Panc1 (cell line): ENCODE measurements around the gene ALPL. TPM values are rescaled to one million over a fixed set of nuclear protein-coding genes. Genes with fewer than 3 reads are reported as not detected.

ENCODE experiments used
- ATAC-seq: fragments of 200-7000 bp; cut with Tn5 transposase; 2 replicates; pipeline ENCODE4 v1.9.1; 2020; ENCODE audit warnings: mild to moderate bottlenecking, moderate library complexity
- BruUV-seq: library from RNA; stranded (reverse); fragments of 400-500 nt; replicated peaks from 2 replicates; lab custom pipeline; 2021; lab: Mats Ljungman, UMichigan
- CTCF ChIA-PET: fragments of 300-600 bp; sonication (Branson Sonifier 250); formaldehyde crosslinking; loops from one replicate; lab custom pipeline; 2022; ENCODE audit warnings: antibody characterized with exemption; lab: Charles Lee
- POLR2A ChIA-PET: fragments of 300-600 bp; sonication (Branson Sonifier 250); formaldehyde crosslinking; loops from one replicate; lab custom pipeline; 2022; ENCODE audit warnings: antibody characterized with exemption; lab: Charles Lee
- DNase-seq: peaks from one replicate; pipeline ENCODE4 v3.0.0-alpha.2; 2010; ENCODE audit warnings: low read depth, low spot score
- H3K27ac ChIP-seq: 2 replicates; pipeline ENCODE4 v1.5.1; 2011; ENCODE audit warnings: mild to moderate bottlenecking, low read length, inconsistent platforms
- H3K27me3 ChIP-seq: fragments of 200-500 bp; sonication (Bioruptor generic); 2 replicates; pipeline ENCODE4 v1.6.0; 2014; ENCODE audit warnings: low read length, inconsistent platforms; ENCODE audit not compliant: control insufficient read depth, insufficient read depth
- H3K36me3 ChIP-seq: fragments of 200-500 bp; sonication (Bioruptor generic); 2 replicates; pipeline ENCODE4 v1.5.1; 2014; ENCODE audit warnings: inconsistent platforms, mild to moderate bottlenecking, low read length, moderate library complexity; ENCODE audit not compliant: control insufficient read depth, insufficient read depth
- H3K4me1 ChIP-seq: 2 replicates; pipeline ENCODE4 v1.5.1; 2011; ENCODE audit warnings: inconsistent platforms, mild to moderate bottlenecking, low read length, moderate library complexity; ENCODE audit not compliant: control insufficient read depth, insufficient read depth
- H3K4me3 ChIP-seq, 2 experiments: 2 replicates each; pipeline ENCODE4 v1.5.1; 2011 to 2012; ENCODE audit warnings: low read depth in 2 of 2, low read length in 2 of 2, mild to moderate bottlenecking in 2 of 2, inconsistent platforms in 1 of 2, moderate library complexity in 1 of 2
- H3K9me3 ChIP-seq: fragments of 200-500 bp; sonication (Bioruptor generic); 2 replicates; pipeline ENCODE4 v1.5.1; 2014; ENCODE audit warnings: low read depth, mild to moderate bottlenecking, inconsistent platforms, low read length, moderate library complexity; ENCODE audit not compliant: control insufficient read depth, insufficient read depth
- POLR2AphosphoS5 ChIP-seq: IDR thresholded peaks from 2 replicates; pipeline ENCODE4 v1.6.1; 2012; ENCODE audit warnings: mild to moderate bottlenecking, low read depth, low read length, moderate library complexity
- REST ChIP-seq, 2 experiments: IDR thresholded peaks; 2 replicates each; pipeline ENCODE4 v1.6.1; 2011 to 2012; ENCODE audit warnings: low read depth in 2 of 2, control low read depth in 1 of 2, low read length in 1 of 2, mild to moderate bottlenecking in 1 of 2, moderate library complexity in 1 of 2; ENCODE audit not compliant: insufficient read depth in 1 of 2
- SIN3A ChIP-seq: IDR thresholded peaks from 2 replicates; pipeline ENCODE4 v1.6.1; 2012; ENCODE audit warnings: low read depth, mild to moderate bottlenecking, low read length, moderate library complexity, borderline replicate concordance; ENCODE audit not compliant: insufficient read depth
- TCF7L2 ChIP-seq: IDR thresholded peaks from 2 replicates; pipeline ENCODE4 v1.6.1; 2011; ENCODE audit warnings: mild to moderate bottlenecking, low read depth, low read length, inconsistent platforms
- in situ Hi-C: cut with HindIII; loops from 2 replicates; pipeline ENCODE4 v1.10.0; 2016; ENCODE audit warnings: low sequenced_read_pairs, low pct_unique_long_range_greater_than_20kb
- intact Hi-C: fragments of 100-400 bp; cut with micrococcal nuclease; formaldehyde crosslinking; loops from one replicate; pipeline ENCODE4 v1.10.0; 2022; ENCODE audit not compliant: unreplicated experiment
- total RNA-seq: library from RNA; stranded (reverse); gene quantifications from one replicate; pipeline ENCODE4 v1.2.1, GENCODE V29; 2021; ENCODE audit not compliant: unreplicated experiment
- TF ChIP-seq, protein P1 (sequence below): fragments of 450-650 bp; IDR thresholded peaks from 2 replicates; pipeline ENCODE4 v1.5.1; 2017; ENCODE audit warnings: mild to moderate bottlenecking

ALPL gene
- total RNA-seq, 1 experiment from 2014 or later: 0.82 TPM

DNA sequence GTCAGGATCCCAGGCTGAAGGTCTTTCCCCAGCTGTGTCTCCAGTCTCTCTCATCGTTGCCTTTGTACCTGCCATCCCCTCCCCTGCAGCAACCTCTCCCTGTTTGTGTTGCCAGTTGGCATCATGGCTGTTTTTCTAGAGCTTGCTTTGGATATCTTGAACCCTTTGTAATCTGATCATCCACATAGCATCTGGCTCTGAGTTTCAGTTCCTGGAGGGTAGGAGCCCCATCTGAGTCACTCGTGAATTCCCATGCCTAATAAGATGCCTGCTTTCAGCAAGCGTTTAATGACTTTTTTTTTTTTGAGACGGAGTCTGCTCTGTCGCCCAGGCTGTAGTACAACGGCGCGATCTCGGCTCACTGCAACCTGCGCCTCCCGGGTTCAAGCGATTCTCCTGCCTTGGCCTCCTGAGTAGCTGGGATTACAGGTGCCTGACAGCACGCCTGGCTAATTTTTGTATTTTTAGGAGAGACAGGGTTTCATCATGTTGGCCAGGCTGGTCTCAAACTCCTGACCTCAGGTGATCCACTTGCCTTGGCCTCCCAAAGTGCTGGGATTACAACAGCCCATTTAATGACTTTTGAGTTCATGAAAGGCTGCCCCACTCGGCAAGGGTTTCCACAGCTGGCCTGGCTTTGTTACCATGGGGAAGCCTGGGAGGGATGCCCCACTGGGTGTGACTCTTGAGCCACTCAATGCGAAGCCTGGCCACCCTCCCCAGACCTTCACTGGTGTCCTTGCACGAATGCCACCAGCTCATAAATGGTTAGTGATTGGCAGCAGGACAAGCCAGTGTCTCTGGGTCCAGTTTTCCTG is 11.9 kb downstream of the ALPL start:
- ATAC-seq (no peak), DNase-seq (no peak)
- POLR2A ChIA-PET: no interaction called here
- H3K4me1 ChIP-seq: no peaks in the 10 kb centered on the region
- in situ Hi-C loops (no loop called here), intact Hi-C loops (no loop called here)
- TF ChIP-seq, protein P1, sequence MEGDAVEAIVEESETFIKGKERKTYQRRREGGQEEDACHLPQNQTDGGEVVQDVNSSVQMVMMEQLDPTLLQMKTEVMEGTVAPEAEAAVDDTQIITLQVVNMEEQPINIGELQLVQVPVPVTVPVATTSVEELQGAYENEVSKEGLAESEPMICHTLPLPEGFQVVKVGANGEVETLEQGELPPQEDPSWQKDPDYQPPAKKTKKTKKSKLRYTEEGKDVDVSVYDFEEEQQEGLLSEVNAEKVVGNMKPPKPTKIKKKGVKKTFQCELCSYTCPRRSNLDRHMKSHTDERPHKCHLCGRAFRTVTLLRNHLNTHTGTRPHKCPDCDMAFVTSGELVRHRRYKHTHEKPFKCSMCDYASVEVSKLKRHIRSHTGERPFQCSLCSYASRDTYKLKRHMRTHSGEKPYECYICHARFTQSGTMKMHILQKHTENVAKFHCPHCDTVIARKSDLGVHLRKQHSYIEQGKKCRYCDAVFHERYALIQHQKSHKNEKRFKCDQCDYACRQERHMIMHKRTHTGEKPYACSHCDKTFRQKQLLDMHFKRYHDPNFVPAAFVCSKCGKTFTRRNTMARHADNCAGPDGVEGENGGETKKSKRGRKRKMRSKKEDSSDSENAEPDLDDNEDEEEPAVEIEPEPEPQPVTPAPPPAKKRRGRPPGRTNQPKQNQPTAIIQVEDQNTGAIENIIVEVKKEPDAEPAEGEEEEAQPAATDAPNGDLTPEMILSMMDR: no peak
- TF ChIP-seq TCF7L2 (no peak), SIN3A (no peak)
- H3K27ac ChIP-seq: no peak overlapping the region
- no peak overlapping the region for H3K4me3 ChIP-seq
- CTCF ChIA-PET: interaction anchor here (0.6 kb wide), 1 partner anchor 50 kb away, joined by 3 read pairs; no protein-coding TSS in a partner anchor
- no peaks in the 10 kb centered on the region for H3K27me3 ChIP-seq
- no peaks in the 10 kb centered on the region for H3K36me3 ChIP-seq
- no peaks in the 10 kb centered on the region for H3K9me3 ChIP-seq
- no TSS peak for BruUV-seq

GRCh38 chr1:21521717-21522060 is 12.5 kb downstream of the ALPL start:
- DNase-seq (no peak), ATAC-seq (no peak)
- Histone ChIP-seq H3K27me3 (no peaks in the 10 kb centered on the region), H3K36me3 (no peaks in the 10 kb centered on the region), H3K4me1 (no peaks in the 10 kb centered on the region), H3K4me3 (no peak overlapping the region), H3K27ac (no peak overlapping the region), H3K9me3 (no peaks in the 10 kb centered on the region)
- intact Hi-C loops (no loop called here), in situ Hi-C loops (no loop called here)
- no peak for TF ChIP-seq REST (IDR thresholded peaks at IDR 0.05; ENCODE audit: insufficient read depth in 1 of 2, low read depth in 2 of 2, low read length in 1 of 2)
- no peak for TF ChIP-seq SIN3A
- no peak for TF ChIP-seq POLR2AphosphoS5
- TF ChIP-seq TCF7L2: no peak
- TF ChIP-seq, protein P1: no peak
- ChIA-PET CTCF (no interaction called here), POLR2A (interaction anchor here (0.6 kb wide), 2 partner anchors 17 to 29 kb away, joined by 4 to 6 read pairs; no protein-coding TSS in a partner anchor)
- BruUV-seq: no TSS peak
